K562 (cell line): ENCODE data around the gene CACNA1C. TPM values are rescaled to one million over a fixed set of nuclear protein-coding genes. Genes with fewer than 3 reads are reported as not detected.

ENCODE experiments used
- ATAC-seq: fragments of 200-7000 bp; cut with Tn5 transposase; 3 replicates; pipeline ENCODE4 v1.9.1; 2020; ENCODE audit warnings: moderate library complexity
- BruUV-seq: library from RNA; stranded (reverse); fragments of 400-500 nt; replicated peaks from 2 replicates; lab custom pipeline; 2021; lab: Mats Ljungman, UMichigan
- CTCF ChIA-PET: fragments of 300-600 bp; formaldehyde crosslinking; extraction: SDS; loops from one replicate; lab custom pipeline; 2021; ENCODE audit warnings: low intra/inter-chr PET ratio; lab: Yijun Ruan, JAX
- POLR2A ChIA-PET: fragments of 300-600, 350-650 bp; sonication (Branson Sonifier 250); formaldehyde crosslinking; extraction: SDS; loops from one replicate; lab custom pipeline; 2021; ENCODE audit warnings: antibody characterized with exemption, inconsistent platforms; lab: Yijun Ruan, JAX
- DNase-seq, 4 experiments: peaks; one replicate each; pipeline versions ENCODE4 v3.0.0 to v3.0.0-alpha.2; 2011 to 2018; ENCODE audit warnings: low spot score in 3 of 4, mixed read lengths in 3 of 4; ENCODE audit errors: extremely low read depth in 1 of 4
- FAIRE-seq: peaks from 2 replicates; lab custom pipeline; 2011; peaks lifted over from hg19 to GRCh38; lab: Jason Lieb, UNC
- H2AFZ ChIP-seq: 2 replicates; pipeline ENCODE4 v1.6.0; 2011; ENCODE audit warnings: low read depth, low read length, control low read depth, inconsistent platforms
- H3K27ac ChIP-seq: fragments of 200-600 bp; 3 replicates; pipeline ENCODE4 v1.8.0; 2011; ENCODE audit warnings: low read depth, mild to moderate bottlenecking, control low read depth, inconsistent platforms, low read length, moderate library complexity, mixed read lengths; ENCODE audit errors: extremely low read depth
- H3K27me3 ChIP-seq, 2 experiments: fragments of 300-600 bp in 1 of 2; 2 replicates in 1 of 2; 3 replicates in 1 of 2; pipeline versions ENCODE4 v1.6.0 to v1.8.0; 2011; ENCODE audit warnings: inconsistent platforms in 2 of 2, low read length in 2 of 2, mild to moderate bottlenecking in 1 of 2, mixed read lengths in 1 of 2, moderate library complexity in 1 of 2; ENCODE audit not compliant: control insufficient read depth in 2 of 2, insufficient read depth in 2 of 2
- H3K36me3 ChIP-seq: fragments of 300-600 bp; 3 replicates; pipeline ENCODE4 v1.8.0; 2011; ENCODE audit warnings: mild to moderate bottlenecking, low read length, inconsistent platforms; ENCODE audit not compliant: control insufficient read depth, insufficient read depth
- H3K4me1 ChIP-seq, 2 experiments: fragments of 200-600 bp in 1 of 2; replicated peaks in 1 of 2; 2 replicates in 1 of 2; 3 replicates in 1 of 2; pipeline versions ENCODE4 v1.5.1 to v1.8.0; 2011; ENCODE audit warnings: inconsistent platforms in 2 of 2, low read length in 2 of 2, mild to moderate bottlenecking in 1 of 2, mixed read lengths in 1 of 2, moderate library complexity in 1 of 2; ENCODE audit not compliant: control insufficient read depth in 2 of 2, insufficient read depth in 2 of 2
- H3K4me2 ChIP-seq: 2 replicates; pipeline ENCODE4 v1.6.1; 2011; ENCODE audit warnings: low read length, control low read depth, inconsistent platforms, mixed read lengths; ENCODE audit not compliant: insufficient read depth
- H3K4me3 ChIP-seq: fragments of 200-600 bp; sonication (generic), shearing (Covaris generic); 2 replicates; pipeline ENCODE4 v1.5.1; 2016; ENCODE audit warnings: control low read depth, inconsistent platforms
- H3K79me2 ChIP-seq: fragments of 200-600 bp; 3 replicates; pipeline ENCODE4 v1.8.0; 2011; ENCODE audit warnings: low read length, inconsistent platforms; ENCODE audit not compliant: control insufficient read depth, insufficient read depth
- H3K9ac ChIP-seq, 2 experiments: 2 replicates each; pipeline versions ENCODE4 v1.6.0 to v1.6.1; 2011; ENCODE audit warnings: low read depth in 2 of 2, low read length in 2 of 2, control low read depth in 1 of 2, inconsistent platforms in 1 of 2, mild to moderate bottlenecking in 1 of 2, mixed read lengths in 1 of 2; ENCODE audit not compliant: insufficient read depth in 1 of 2
- H3K9me1 ChIP-seq: one replicate; pipeline ENCODE4 v1.6.0; 2011; ENCODE audit warnings: inconsistent platforms, mild to moderate bottlenecking, low read length, moderate library complexity; ENCODE audit not compliant: control insufficient read depth, insufficient read depth
- H3K9me3 ChIP-seq: replicated peaks from 2 replicates; pipeline ENCODE4 v1.5.1; 2011; ENCODE audit warnings: low read depth, low read length, inconsistent platforms; ENCODE audit not compliant: control insufficient read depth, insufficient read depth
- H4K20me1 ChIP-seq: replicated peaks from 2 replicates; pipeline ENCODE4 v1.6.1; 2011; ENCODE audit warnings: low read length, inconsistent platforms, mixed read lengths; ENCODE audit not compliant: control insufficient read depth, insufficient read depth
- ATF6 ChIP-seq: sonication (generic); formaldehyde crosslinking; IDR thresholded peaks from 2 replicates; pipeline ENCODE4 v1.4.0; 2020; ENCODE audit warnings: mild to moderate bottlenecking, missing genetic modification reagents
- ZC3H4 ChIP-seq: sonication (generic); formaldehyde crosslinking; IDR thresholded peaks from 2 replicates; pipeline ENCODE4 v1.9.0; 2021; ENCODE audit warnings: missing genetic modification reagents, borderline replicate concordance
- ZNF436 ChIP-seq: fragments of 250-450, 450-650 bp; sonication (Bioruptor Pico); formaldehyde crosslinking; IDR thresholded peaks from 2 replicates; pipeline ENCODE4 v1.7.0; 2020; ENCODE audit warnings: mild to moderate bottlenecking
- WGBS: fragments of 100-300 bp; shearing (Covaris generic); methylation state at CpG from one replicate; pipeline ENCODE4 v1.1.6; 2016; ENCODE audit warnings: low coverage, mixed read lengths; ENCODE audit not compliant: insufficient coverage; ENCODE audit errors: missing lambda C conversion rate; 5-methylcytosine and 5-hydroxymethylcytosine counted together
- in situ Hi-C: fragments of 300-500 bp; cut with MboI; formaldehyde crosslinking; loops from 4 replicates; pipeline ENCODE4 v1.15.0; 2018; ENCODE audit warnings: inconsistent platforms, mixed read lengths
- intact Hi-C: fragments of 100-400 bp; cut with micrococcal nuclease; formaldehyde crosslinking; loops from 2 replicates; pipeline ENCODE4 v1.14.2; 2022
- polyA plus RNA-seq, 8 experiments: library from polyadenylated mRNA; depleted of rRNA in 4 of 8; stranded (reverse) in 5 of 8; unstranded in 3 of 8; fragments of >200 nt; fragmentation: Nextera tagmentation in 2 of 8; fragmentation: Illumina TruSeq in 1 of 8; extraction: Ambion mirVana in 2 of 8; extraction: Trizol in 1 of 8; gene quantifications; 2 replicates each; pipeline versions ENCODE4 v1.2.1 to v1.2.3, GENCODE V29; 2011 to 2014; ENCODE audit warnings: inconsistent platforms in 1 of 8, missing spikeins in 1 of 8
- total RNA-seq, 7 experiments: library from RNA; depleted of rRNA in 6 of 7; stranded (reverse); fragments of >200 nt in 6 of 7; fragmentation: Illumina TruSeq in 2 of 7; extraction: Trizol in 2 of 7; gene quantifications; 2 replicates each; pipeline versions ENCODE4 v1.2.1 to v1.2.3, GENCODE V29; 2011 to 2021; ENCODE audit warnings: low replicate concordance in 1 of 7

The CACNA1C gene
- total and polyA plus RNA-seq, 9 of the 15 experiments (the other 6 are each of a cell fraction or from before 2014, with no cell fraction given) = not detected

DNA sequence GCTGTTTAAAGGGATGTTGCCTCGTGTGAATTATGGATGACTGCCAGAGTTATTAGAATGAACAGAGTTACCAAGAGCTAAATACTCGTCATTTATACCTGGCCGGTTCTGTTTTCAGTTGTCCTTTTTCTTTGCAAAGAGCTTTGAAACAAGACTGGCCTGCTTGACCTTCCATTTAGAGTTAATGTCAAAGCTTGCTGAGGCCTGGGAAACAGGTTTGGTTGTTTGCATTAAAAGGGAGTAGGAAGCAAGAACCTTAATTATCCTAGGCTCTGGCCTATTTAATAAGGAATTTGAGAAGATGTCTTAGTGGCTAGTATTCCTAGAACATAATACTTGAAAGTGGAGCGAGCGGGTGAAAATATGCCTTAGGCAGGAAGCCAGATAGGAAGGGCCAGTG, 233.3 kb downstream of the CACNA1C start (continued):
- TF ChIP-seq ATF6 = no peak
- TF ChIP-seq, all 486 proteins: peak for 0

GRCh38 chr12:2286461-2287131, 233.8 kb downstream of the CACNA1C start:
- intact Hi-C loops (no loop called here), in situ Hi-C loops (loop anchor here (25.0 kb wide), 1 partner anchor 224 kb away; the partner anchor contains the start of gene CACNA1C)
- no peaks in the 10 kb centered on the region for H3K9me1 ChIP-seq
- ChIA-PET CTCF (no interaction called here), POLR2A (interaction anchor here (1.0 kb wide), 1 partner anchor 19 kb away, joined by 3 read pairs; no protein-coding TSS in a partner anchor)
- H3K79me2 ChIP-seq = no peaks in the 10 kb centered on the region
- FAIRE-seq (no peak), DNase-seq (no peak), ATAC-seq (no peak)
- no peaks in the 10 kb centered on the region for H4K20me1 ChIP-seq
- no peak overlapping the region for H2AFZ ChIP-seq
- H3K27me3 ChIP-seq = peaks cover 8 to 33% of the 10 kb centered on the region in 2 experiments; a peak in 3 of 5 replicates
- WGBS = 2% methylated on average over 9 of the region's 9 CpGs
- H3K4me1 ChIP-seq = no peaks in the 10 kb centered on the region
- H3K27ac ChIP-seq = no peak overlapping the region
- no peak overlapping the region for H3K9ac ChIP-seq
- no peaks in the 10 kb centered on the region for H3K36me3 ChIP-seq
- no peak overlapping the region for H3K4me3 ChIP-seq
- BruUV-seq = no TSS peak
- TF ChIP-seq ZNF436 (CRISPR knock-in tag) (no peak), ZC3H4 (no peak)
- H3K4me2 ChIP-seq = no peak overlapping the region
- H3K9me3 ChIP-seq = no peaks in the 10 kb centered on the region
